GM12874 (cell line): ENCODE results near the gene CHPF.

ENCODE experiments used
- TF ChIP-seq, protein P1 (sequence below): IDR thresholded peaks from 2 replicates; pipeline ENCODE4 v1.5.1; 2011; ENCODE audit warnings: low read depth, mild to moderate bottlenecking, control low read depth, low read length, moderate library complexity; ENCODE audit not compliant: insufficient read depth

The CHPF gene

DNA sequence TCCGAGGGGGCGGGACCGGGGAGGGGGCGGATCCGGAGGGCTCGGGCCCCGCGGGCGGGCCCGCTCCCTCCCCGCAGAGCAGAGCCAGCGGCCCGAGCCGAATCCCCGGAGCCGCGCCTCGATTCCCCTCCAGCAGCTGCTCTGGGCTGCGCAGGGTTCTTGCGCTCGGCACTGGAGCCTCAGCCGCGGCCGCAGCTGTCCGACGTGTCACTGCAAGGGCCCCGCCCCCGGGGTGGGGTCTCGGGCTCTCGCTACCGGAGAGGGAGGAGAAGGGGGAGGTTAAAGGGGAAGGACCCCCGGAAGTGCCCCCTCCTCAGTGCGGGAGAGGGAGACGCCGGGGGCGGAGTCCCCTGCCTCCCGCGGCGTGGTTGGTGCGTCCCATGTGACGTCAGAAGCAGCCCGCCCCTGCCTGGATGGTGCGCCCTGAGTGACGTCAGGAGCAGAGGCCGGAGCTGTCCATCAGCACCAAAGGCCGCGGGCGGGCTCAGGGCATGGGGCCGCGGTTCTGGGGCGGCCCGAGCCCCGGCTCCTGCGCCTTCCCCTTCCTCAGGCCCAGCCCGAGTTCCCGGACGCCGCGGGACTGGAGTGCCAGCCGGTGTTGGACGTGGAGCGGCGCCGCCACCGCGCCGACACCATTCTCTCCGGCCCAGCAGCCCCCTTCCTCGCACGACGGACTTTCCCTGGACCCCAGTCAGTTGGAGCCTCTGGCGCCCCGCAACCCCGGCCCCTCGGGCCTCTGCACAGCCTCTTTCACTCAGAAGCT lies at the start of gene CHPF, which contains the start of gene TMEM198:
Gene CHPF (minus strand): TSS at position 214 of the 763 bp plus-strand sequence. CDS start 271 bp downstream, outside the sequence.
Gene TMEM198 (plus strand): TSS at position 433 of the 763 bp plus-strand sequence. CDS start 700 bp downstream, outside the sequence.
- TF ChIP-seq, protein P1, sequence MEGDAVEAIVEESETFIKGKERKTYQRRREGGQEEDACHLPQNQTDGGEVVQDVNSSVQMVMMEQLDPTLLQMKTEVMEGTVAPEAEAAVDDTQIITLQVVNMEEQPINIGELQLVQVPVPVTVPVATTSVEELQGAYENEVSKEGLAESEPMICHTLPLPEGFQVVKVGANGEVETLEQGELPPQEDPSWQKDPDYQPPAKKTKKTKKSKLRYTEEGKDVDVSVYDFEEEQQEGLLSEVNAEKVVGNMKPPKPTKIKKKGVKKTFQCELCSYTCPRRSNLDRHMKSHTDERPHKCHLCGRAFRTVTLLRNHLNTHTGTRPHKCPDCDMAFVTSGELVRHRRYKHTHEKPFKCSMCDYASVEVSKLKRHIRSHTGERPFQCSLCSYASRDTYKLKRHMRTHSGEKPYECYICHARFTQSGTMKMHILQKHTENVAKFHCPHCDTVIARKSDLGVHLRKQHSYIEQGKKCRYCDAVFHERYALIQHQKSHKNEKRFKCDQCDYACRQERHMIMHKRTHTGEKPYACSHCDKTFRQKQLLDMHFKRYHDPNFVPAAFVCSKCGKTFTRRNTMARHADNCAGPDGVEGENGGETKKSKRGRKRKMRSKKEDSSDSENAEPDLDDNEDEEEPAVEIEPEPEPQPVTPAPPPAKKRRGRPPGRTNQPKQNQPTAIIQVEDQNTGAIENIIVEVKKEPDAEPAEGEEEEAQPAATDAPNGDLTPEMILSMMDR: no peak

DNA sequence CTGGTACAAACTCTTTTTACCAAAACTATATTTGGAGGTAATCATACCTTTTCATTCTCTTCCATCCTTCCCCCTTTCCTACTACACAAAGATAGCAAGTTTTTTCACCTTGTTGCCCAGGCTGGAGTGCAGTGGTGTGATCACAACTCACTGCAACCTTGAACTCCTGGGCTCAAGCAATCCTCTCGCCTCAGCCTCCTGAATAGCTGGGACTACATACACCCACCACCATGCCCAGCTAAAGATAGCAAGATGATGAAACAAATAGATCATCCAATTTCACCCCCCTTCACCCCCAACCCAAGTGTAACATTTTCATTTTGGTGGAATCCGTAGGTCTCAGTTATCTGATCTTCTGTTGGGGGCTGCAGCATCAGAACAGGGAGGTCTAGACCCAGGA lies 49.5 kb upstream of the CHPF start:
- TF ChIP-seq, protein P1: no peak

- TF ChIP-seq, protein P1: no peak
These were observed 49.1 kb upstream of the CHPF start for GRCh38 chr2:219592736-219593135.

- TF ChIP-seq, protein P1: no peak
These were observed 47.5 kb upstream of the CHPF start for GRCh38 chr2:219591091-219591490.

DNA sequence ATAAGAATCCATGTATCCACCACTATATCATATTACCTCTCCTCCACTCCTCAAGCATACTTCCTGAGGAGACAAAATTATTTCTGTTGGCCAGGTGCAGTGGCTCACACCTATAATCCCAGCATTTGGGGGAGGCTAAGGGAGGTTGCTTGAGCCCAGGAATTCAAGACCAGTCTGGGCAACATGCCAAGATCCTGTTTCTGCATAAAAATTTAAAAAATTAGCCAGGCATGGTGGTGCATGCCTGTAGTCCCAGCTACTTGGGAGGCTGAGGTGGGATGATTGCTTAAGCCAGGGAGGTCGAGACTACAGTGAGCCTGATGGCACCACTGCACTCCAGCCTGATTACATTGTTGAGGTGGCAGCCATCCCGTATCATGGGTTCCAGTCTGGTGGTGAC lies 37.7 kb upstream of the CHPF start:
- TF ChIP-seq, protein P1: no peak

DNA sequence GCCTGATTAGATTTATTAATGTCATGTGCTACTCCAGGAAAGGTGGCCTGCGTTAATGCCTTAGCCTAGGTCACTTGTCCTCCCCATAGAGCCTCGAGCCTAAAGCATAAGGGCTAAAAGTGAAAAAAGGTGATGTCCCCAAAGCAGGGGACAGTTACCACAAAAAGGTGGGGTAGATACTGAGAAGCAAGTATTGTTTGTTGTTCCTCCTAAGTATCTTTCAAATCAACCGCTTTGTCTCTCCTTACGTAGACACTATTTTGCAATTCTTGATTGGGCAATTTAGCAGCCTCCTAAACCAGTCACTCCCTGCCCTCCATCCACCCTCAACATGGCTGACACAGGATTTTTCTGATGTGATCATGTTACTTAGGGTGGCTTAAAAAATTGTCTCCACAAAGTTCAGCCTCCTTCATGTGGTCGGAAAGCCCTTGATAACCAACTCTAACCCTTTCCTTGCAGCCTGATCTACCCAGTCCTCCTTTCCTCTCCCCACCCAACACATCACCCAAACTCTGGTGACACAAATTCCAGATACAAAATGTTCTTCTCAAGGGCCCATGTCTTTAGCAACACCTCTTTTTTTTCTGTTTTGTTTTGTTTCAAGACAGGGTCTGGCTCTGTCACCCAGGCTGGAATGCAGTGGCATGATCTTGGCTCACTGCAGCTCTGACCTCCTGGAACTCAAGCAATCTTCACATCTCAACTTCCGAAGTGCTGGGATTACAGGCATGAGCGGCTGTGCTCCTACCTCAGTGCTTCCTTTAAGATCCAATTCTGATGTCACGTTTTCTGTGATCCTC lies 35.4 kb upstream of the CHPF start:
- TF ChIP-seq, protein P1: no peak

- TF ChIP-seq, protein P1: no peak
These were observed 33.1 kb upstream of the CHPF start for GRCh38 chr2:219576505-219577388.
